Ecto neural progenitor cell (in vitro differentiated cells): ENCODE results near the gene SIGLEC8.
"Not testable (repeated sequence)": the region's sequence is repeated elsewhere in the genome, so short reads cannot be mapped to it uniquely, and the experiment has no call there.

Experiments used
- DNase-seq: peaks from one replicate; pipeline ENCODE4 v3.0.0-alpha.2; 2018; ENCODE audit warnings: low spot score

The SIGLEC8 gene

GRCh38 chr19:51458051-51458645 is at the start of gene SIGLEC8:
SIGLEC8 (minus strand) TSS chr19:51458454; CDS start chr19:51458387, 67 bp downstream.
- no peak for DNase-seq

DNA sequence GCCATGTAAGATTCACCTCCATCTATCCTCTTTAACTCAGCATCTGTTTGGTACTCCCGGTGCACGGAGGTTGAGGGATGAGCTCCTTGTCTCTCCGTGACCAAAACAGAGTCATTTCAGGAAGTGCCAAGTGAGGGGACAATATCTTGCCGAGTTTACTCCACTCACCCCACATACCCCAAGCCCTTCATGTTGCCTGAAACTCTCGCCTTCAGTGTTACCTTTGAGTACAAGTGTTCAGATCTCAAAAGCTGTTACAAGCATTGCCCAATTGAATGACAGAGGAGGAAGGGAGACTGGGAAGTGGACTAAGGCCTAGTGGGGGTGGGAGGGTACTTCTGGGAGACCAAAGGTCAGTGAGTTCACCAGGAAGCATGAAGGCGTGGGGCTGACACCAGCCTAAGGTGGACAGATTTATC is 49.4 kb upstream of the SIGLEC8 start:
- no peak for DNase-seq

DNA sequence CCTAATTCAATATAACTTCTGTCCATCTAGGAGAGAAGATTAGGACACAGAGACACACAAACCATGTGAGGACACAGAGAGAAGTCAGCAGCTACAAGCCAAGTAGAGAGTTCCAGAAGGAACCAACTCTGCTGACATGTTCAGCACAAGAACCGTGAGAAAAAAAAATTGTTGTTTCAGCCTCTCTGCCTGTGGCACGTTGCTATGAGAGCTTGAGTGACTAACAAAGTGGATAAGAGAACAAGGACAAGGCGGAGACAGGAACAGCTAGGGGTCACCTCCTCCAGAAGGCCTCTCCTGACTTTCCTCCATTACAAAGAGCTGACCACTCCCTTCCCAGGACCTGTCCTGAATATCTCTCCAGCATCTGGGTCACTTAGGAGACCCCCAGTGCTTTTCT is 48.9 kb upstream of the SIGLEC8 start:
- no peak for DNase-seq

DNA sequence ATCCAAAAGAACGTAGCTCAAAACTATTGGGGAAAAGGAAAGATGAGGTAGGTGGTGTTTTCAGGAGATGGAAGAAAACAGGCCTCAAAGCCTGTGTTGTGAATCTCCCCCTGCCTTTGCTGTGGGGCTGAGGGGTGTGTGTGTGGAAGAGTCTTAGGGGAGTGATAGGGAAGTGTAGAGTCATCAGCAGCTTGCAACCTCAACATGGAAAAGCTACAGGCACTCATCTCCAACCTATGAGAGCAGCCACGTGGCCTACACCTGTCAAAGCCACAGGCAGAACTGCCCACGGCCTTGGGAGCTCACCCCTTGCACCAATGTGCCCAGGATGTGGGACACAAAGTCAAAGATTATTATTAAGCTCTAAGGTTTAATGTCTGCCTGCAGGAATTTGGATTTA is 47.6 kb upstream of the SIGLEC8 start:
- DNase-seq = no peak

- DNase-seq = no peak
Observed at GRCh38 chr19:51503896-51504295, 45.6 kb upstream of the SIGLEC8 start.

- DNase-seq = no peak
Observed at GRCh38 chr19:51503286-51503817, 45.1 kb upstream of the SIGLEC8 start.

DNA sequence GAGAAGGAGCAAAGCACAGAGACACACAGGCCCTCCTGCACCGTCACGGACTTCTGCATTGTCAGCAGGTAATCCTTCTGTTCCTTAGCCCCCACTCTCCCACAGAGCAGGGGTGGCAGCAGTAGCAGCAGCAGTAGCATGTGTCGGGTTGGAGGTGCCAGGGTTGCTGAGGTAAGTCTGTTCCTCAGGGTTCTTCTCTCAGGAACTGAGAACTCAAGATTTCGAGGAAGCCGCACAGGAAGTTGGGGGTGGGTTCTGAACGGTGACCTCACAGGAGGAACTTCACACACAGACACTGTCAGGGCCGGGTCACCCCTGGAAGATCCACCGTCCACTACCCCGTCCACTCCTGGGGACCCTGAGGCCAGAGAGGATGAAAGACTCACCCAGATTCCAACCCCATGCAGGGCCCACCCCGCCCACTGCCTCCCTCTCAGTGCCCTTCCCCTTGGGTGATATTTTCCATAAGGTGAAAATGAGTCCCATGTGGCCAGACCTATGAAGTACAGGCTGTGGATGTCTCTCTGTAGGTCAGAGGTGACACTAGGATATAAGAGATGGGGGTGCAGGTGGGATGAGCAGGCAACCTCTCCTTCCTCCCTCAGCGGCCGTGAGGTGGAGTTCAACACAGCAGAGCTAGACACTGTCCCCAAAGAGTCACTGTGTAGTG is 43.5 kb upstream of the SIGLEC8 start, which contains the start of gene SIGLEC12:
TSS of gene SIGLEC12 (minus strand) at position 207 of the 670 bp plus-strand sequence. CDS start at position 140, 67 bp downstream.
- DNase-seq = no peak

- DNase-seq = not testable (repeated sequence)
Observed at GRCh38 chr19:51500931-51501330, 42.7 kb upstream of the SIGLEC8 start.

- no peak for DNase-seq
Observed at GRCh38 chr19:51497666-51498065, 39.4 kb upstream of the SIGLEC8 start.

GRCh38 chr19:51493776-51494175 is 35.5 kb upstream of the SIGLEC8 start:
- no peak for DNase-seq

DNA sequence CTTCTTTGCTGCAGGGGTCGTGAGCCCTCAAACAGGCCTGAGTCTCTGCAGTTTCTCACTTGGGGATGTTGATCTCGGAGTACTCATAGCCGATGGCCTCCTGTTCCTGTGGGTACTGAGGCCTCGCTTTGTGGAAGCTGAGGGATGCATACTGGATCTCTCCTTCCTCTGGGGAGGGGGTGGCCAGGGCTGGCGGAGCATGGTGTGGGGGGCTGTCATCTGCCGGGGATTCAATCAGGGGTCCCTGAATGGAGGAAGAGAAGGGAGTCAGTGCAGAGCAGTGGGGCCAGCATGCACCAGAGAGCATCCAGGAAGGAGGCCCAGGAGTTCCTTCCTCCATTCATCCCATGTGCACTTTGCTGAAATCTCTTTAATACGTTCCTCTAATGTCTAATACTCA is 33.3 kb upstream of the SIGLEC8 start:
- DNase-seq = no peak

DNA sequence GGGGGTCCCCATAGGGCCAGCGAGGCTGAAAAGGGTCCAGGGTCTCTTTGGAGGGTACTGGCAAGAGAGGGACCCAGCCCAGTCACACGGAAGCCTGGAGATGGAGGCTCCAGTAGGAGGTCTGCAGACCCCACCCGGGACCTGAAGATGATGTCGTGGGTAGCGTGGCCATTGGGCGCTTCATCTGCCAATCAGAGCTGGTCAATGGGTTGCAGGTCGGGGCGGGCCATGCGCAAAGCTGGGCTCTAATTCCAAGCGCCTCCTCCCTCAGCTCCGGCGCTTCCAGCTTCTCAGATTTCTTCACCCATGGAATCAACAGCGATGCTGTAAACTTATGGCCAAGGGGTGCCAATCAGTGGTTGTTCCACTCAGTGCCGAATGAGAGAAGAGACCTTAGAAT is 32.4 kb upstream of the SIGLEC8 start:
- no peak for DNase-seq

GRCh38 chr19:51489113-51489512 is 30.9 kb upstream of the SIGLEC8 start:
- no peak for DNase-seq

DNA sequence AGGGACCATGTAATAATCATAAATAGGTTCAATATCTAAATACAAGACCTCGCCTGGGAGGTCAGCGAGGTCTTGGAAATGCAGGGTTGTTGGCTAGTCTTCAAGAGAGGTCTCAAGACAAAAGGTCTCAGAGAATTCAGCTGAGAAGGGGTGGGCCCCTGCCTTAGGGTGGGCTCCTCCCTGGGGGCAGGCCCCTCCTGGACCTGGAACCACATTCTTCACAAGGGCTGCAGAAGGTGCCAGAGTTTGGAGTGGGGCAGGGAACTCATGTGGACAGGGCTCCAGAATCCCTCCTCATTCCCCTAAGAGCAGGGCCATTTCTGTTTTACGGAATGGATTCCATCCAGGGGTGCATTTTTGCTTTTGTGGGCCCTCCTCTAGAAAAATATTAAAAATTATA is 30.2 kb upstream of the SIGLEC8 start:
- no peak for DNase-seq

DNA sequence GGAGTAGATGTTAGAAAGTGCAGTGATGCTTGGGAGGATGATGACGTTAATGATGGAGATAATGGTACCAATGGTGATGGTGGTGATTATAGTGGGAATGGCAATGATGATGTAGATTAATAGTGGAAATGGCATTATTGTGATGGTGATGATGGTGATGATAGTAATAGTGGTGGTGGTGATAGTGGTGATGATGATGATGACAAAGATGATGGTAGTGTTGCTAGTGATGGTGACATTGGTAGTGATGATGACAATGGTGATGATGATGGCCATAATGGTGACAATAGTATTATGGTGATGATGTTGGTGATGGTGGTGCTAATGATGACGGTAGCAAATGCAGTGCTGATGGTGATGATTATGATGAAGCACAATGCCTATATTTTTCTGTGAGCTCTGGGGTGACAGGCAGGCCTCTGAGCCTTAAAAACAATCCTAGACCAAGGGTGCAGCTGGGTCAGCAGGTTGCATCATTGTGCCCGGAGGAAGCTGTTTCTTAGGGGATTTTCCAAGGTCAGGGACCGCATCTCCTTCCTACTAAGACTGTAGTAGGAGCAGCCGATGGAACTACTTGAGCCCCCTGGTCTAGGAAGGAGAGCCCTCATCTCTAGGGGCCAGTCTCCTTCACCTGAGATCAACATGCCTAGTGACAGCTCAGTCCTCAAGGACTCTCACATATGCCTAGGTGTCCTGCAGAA is 27.9 kb upstream of the SIGLEC8 start:
- no peak for DNase-seq

DNA sequence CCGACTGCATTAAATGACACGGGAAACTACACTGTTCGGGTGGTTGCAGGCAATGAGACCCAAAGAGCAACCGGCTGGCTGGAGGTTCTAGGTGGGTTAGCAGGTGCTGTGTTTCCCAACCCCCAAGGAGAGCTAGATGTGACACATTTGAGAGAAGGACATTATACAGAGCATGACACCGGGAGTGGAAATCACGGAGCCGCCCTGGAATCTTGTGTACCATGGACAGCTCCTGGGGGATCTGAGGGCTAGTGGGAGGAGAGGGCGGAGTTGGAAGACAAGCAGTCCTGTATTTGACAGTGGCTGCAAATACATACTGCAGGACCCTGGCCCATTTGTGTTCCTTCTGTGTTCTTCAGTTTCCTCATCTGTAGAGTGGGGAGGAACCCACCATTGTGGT is 22.3 kb upstream of the SIGLEC8 start:
- peak; percentile 58 for DNase-seq

DNA sequence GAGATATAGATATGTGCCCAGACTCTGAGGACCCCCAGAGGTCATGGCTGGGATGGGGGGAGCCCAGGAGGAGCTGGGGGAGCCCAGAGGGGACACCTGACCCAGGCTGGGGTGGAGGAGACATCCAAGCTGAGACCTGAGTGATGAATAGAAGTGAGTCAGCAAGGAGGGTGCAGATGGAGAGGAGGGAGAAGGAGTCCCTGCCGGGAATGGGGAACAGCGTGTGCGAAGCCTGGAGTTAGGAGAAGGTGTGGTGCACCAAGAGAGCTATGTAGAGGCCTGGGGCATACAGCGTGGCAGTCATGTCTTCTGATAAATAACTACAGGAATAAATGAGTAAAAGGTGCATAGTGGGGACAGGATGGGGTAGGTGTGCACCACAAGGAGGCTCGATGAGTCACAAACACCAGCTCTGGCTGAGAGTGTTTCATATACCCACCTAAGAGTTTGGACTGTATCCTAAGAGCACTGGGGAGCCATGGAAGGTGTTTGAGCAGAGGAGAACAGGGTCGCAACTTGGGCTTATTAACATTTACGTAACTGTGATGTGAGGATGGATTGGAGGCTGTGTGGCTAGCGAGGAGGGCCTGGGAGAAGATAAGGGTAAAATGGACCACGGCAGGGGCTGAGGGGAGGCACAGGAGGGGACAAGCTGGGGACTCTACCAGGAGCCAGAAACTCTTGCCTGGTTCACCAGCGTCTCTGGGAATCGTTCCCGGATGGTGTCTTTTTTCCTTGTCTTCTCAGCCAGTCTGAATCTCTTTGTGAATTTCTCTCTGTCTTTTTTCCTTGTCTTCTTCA is 21.5 kb upstream of the SIGLEC8 start:
- no peak for DNase-seq

GRCh38 chr19:51478381-51479234 is 20.4 kb upstream of the SIGLEC8 start, which contains the start of gene CEACAM18:
CEACAM18 (plus strand) TSS chr19:51478539.
- no peak for DNase-seq

DNA sequence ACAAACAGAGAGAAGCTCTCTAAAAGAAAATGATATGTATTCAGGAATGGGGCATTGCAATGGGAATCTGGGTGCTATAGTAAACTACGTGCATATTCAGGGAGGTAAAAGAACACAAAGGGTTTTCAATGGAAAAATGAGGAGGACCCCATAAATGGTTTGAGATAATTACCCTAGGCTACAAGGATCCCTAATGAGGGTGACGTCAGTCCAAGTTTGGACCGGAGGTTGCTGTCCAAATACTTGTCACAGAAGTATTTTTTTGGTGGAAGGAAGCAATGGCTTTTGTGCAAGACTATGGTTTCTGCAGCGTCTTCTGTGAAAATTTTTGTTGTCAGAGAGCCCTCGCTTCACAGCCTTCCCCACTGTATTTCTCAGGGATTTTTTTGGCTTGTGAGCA is 19.1 kb upstream of the SIGLEC8 start:
- no peak for DNase-seq

DNA sequence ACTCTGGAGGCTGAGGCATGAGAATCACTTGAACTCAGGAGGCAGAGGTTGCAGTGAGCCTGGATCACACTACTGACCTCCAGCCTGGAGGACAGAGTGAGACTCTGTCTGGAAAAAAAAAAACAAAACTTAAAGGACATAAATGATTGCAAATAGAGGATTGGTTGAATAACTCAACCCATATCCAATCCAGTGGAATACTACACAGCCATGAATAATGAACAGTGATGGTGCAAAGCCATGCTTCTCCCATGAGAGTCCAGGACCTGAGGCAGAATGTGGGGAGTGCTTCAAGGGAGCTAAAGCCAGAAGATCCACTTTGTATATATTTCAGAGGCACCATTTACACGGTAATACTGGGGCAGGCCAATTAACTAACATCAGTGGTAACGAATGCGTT is 17.9 kb upstream of the SIGLEC8 start:
- DNase-seq = no peak
